Stimulated activated CD8-positive, alpha-beta memory T cell treated with anti-CD3 and anti-CD28 coated beads, Interleukin-4, amount 100 ng/mL, for 48 hours (primary cell): Measurements from ENCODE around the gene TLR6.

Experiments
- DNase-seq: peaks from one replicate; pipeline ENCODE4 v3.0.0-alpha.2; 2020

TLR6 gene

GRCh38 chr4:38856524-38857337 is at the start of gene TLR6:
Gene TLR6, minus strand, starts transcription at chr4:38856817. Its CDS starts 27,344 bp downstream, at chr4:38829473.
- DNase-seq = peak; percentile 76

- DNase-seq = no peak
Measured at GRCh38 chr4:38905652-38906385, 49.2 kb upstream of the TLR6 start.

- no peak for DNase-seq
Measured at GRCh38 chr4:38904682-38905081, 48.1 kb upstream of the TLR6 start.

GRCh38 chr4:38904090-38904666 is 47.6 kb upstream of the TLR6 start:
- no peak for DNase-seq

- no peak for DNase-seq
Measured at GRCh38 chr4:38902695-38903094, 46.1 kb upstream of the TLR6 start.

- no peak for DNase-seq
Measured at GRCh38 chr4:38902221-38902620, 45.6 kb upstream of the TLR6 start.

- no peak for DNase-seq
Measured at GRCh38 chr4:38898245-38898644, 41.6 kb upstream of the TLR6 start.

- DNase-seq = no peak
Measured at GRCh38 chr4:38896940-38897339, 40.3 kb upstream of the TLR6 start.

GRCh38 chr4:38894322-38894982 is 37.8 kb upstream of the TLR6 start:
- DNase-seq = no peak

GRCh38 chr4:38891051-38891983 is 34.7 kb upstream of the TLR6 start:
- no peak for DNase-seq

- DNase-seq = no peak
Measured at GRCh38 chr4:38889143-38889542, 32.5 kb upstream of the TLR6 start.

GRCh38 chr4:38884254-38884653 is 27.6 kb upstream of the TLR6 start:
- no peak for DNase-seq

- no peak for DNase-seq
Measured at GRCh38 chr4:38876636-38877035, 20.0 kb upstream of the TLR6 start.

- DNase-seq = no peak
Measured at GRCh38 chr4:38873290-38873944, 16.8 kb upstream of the TLR6 start.

GRCh38 chr4:38872620-38873019 is 16.0 kb upstream of the TLR6 start:
- DNase-seq = no peak

- no peak for DNase-seq
Measured at GRCh38 chr4:38871593-38871992, 15.0 kb upstream of the TLR6 start.

- DNase-seq = no peak
Measured at GRCh38 chr4:38870098-38870808, 13.6 kb upstream of the TLR6 start.

GRCh38 chr4:38869511-38869910 is 12.9 kb upstream of the TLR6 start:
- no peak for DNase-seq

GRCh38 chr4:38868059-38868960 is 11.7 kb upstream of the TLR6 start:
- DNase-seq = no peak
